Measurements from ENCODE around the gene ZNF580.

Gene ZNF580

DNA sequence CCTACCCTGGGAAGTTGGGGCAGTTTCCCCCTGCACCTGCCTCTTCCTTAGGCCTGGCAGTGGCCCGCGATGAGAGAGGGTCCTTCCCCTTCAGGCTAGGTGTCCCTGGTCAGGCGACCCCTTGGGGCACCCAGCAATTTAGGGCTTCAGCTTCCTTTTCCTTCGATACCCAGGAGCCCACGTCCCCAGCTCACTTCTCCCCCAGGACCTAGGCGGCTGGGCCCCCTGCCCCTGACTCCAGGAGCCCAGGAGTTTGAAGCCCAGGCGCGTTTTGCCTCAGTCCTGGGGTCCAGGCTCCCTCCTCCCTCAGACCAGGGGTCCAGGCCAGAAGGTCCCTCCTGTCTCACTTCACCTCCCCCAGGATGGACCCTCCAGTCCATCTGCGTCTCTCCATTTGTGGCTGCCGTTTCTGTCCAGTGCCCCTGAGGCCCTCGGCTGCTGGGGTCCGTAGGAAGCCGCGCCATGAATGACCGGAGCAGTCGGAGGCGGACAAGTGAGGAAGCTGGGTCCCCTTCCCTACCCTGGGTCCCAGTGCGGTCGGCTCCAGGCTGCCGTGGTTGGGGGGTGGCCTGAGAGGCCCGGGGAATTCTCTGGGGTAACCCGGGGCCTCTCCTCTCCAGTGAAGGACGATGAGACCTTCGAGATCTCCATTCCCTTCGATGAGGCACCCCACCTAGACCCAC is 7.9 kb downstream of the ZNF580 start:
- H3K27ac ChIP-seq = peak overlapping the region; percentile 85
- TF ChIP-seq CTCF (IDR thresholded peaks at IDR 0.05) (no peak), ZFX (IDR thresholded peaks at IDR 0.05; ENCODE audit: borderline replicate concordance) (no peak)

- TF ChIP-seq ZFX (IDR thresholded peaks at IDR 0.05; ENCODE audit: borderline replicate concordance) (no peak), CTCF (IDR thresholded peaks at IDR 0.05) (no peak)
- H3K27ac ChIP-seq = peak overlapping the region; percentile 85
Measured at GRCh38 chr19:55649268-55650125, 8.7 kb downstream of the ZNF580 start.

- H3K27ac ChIP-seq = no peak overlapping the region
- TF ChIP-seq CTCF (IDR thresholded peaks at IDR 0.05) (no peak), ZFX (IDR thresholded peaks at IDR 0.05; ENCODE audit: borderline replicate concordance) (no peak)
Measured at GRCh38 chr19:55650126-55650557, 9.3 kb downstream of the ZNF580 start.

GRCh38 chr19:55650602-55651230 is 9.9 kb downstream of the ZNF580 start:
- no peak for TF ChIP-seq ZFX (IDR thresholded peaks at IDR 0.05; ENCODE audit: borderline replicate concordance)
- TF ChIP-seq CTCF (IDR thresholded peaks at IDR 0.05) = no peak
- H3K27ac ChIP-seq = no peak overlapping the region

GRCh38 chr19:55651236-55651635 is 10.4 kb downstream of the ZNF580 start:
- TF ChIP-seq ZFX (IDR thresholded peaks at IDR 0.05; ENCODE audit: borderline replicate concordance) (no peak), CTCF (IDR thresholded peaks at IDR 0.05) (no peak)
- H3K27ac ChIP-seq = no peak overlapping the region

DNA sequence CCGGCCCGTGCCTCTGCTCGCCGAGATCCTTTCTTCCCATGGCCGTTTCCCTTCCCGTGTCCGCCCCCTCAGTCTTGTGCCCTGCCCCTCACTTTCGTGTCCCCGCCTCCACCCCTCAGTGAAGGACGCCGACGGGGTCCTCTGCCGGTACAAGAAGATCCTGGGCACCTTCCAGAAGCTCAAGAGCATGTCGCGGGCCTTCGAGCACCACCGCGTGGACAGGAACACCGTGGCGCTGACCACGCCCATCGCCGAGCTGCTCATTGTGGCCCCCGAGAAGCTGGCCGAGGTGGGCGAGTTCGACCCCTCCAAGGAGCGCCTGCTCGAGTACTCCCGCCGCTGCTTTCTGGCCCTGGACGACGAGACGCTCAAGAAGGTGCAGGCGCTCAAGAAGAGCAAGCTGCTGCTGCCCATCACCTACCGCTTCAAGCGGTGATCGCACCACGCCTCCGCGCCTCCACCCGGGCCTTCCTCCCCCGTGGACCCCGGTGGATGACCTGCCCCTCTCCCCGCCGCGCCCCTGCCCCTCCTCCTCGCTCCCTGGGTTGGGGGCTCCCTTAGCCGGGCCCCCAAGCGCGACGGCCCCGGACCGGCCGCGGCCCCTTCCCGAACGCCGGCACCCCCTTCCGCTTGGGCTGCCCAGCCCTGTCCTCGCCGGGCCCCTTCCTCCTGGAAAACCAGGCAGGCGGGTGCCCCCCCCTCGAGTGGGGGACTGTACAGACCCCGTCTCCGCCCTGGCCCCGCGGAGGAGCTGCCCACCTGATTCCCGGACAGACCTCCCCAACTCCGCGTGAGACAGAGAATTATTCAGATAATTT is 11.7 kb downstream of the ZNF580 start:
- peak overlapping the region; percentile 99 for H3K27ac ChIP-seq
- no peak for TF ChIP-seq ZFX (IDR thresholded peaks at IDR 0.05; ENCODE audit: borderline replicate concordance)
- TF ChIP-seq CTCF (IDR thresholded peaks at IDR 0.05) = no peak
